Peyer's patch (tissue), 4 donors: ENCODE measurements around the gene ARMH4. TPM values are rescaled to one million over a fixed set of nuclear protein-coding genes. Genes with fewer than 3 reads are reported as not detected.

Source experiments
- DNase-seq, 3 donors: peaks; one replicate each; pipeline ENCODE4 v3.0.0-alpha.2; 2017 to 2019
- H3K27ac ChIP-seq, 4 donors: fragments of 200-600 bp; sonication (generic); one replicate each; pipeline ENCODE4 v1.5.1; 2016 to 2019
- H3K27me3 ChIP-seq, 2 donors: fragments of 200-600 bp; sonication (generic); one replicate each; pipeline ENCODE4 v1.5.1; 2019
- H3K36me3 ChIP-seq, 3 donors: fragments of 200-600 bp; sonication (generic); one replicate each; pipeline ENCODE4 v1.5.1; 2016 to 2019
- H3K4me1 ChIP-seq, 4 donors: fragments of 200-600 bp; sonication (generic); one replicate each; pipeline ENCODE4 v1.5.1; 2016 to 2019
- H3K4me3 ChIP-seq, 4 donors: fragments of 200-600 bp; sonication (generic); 1 replicate in 3 of 4; 2 replicates in 1 of 4; pipeline ENCODE4 v1.5.1; 2016 to 2019; ENCODE audit warnings: mild to moderate bottlenecking in 1 of 4
- H3K9me3 ChIP-seq, 4 donors: fragments of 200-600 bp; sonication (generic); one replicate each; pipeline ENCODE4 v1.5.1; 2016 to 2019; ENCODE audit warnings: mild to moderate bottlenecking in 1 of 4
- POLR2A ChIP-seq, 2 donors: fragments of 450-650 bp; IDR thresholded peaks; one replicate each; pipeline ENCODE4 v1.5.1; 2017; ENCODE audit warnings: antibody characterized with exemption in 2 of 2, mild to moderate bottlenecking in 2 of 2, moderate library complexity in 2 of 2
- total RNA-seq, 4 donors: library from RNA; depleted of rRNA; stranded (reverse); fragments of >200 nt; gene quantifications; one replicate each; pipeline ENCODE4 v1.1.0, GENCODE V29; 2016
- TF ChIP-seq, protein P1 (sequence below), 6 experiments: fragments of 450-650 bp in 4 of 6; fragments of 200-600 bp in 2 of 6; sonication (generic) in 1 of 6; IDR thresholded peaks; one replicate each; pipeline ENCODE4 v1.5.1; 2017 to 2019; ENCODE audit warnings: antibody characterized with exemption in 6 of 6, mild to moderate bottlenecking in 3 of 6, moderate library complexity in 1 of 6

ARMH4 gene
- total RNA-seq, 4 donors from 2014 or later, result 0.18 to 3.2 (median 1.4) TPM

DNA sequence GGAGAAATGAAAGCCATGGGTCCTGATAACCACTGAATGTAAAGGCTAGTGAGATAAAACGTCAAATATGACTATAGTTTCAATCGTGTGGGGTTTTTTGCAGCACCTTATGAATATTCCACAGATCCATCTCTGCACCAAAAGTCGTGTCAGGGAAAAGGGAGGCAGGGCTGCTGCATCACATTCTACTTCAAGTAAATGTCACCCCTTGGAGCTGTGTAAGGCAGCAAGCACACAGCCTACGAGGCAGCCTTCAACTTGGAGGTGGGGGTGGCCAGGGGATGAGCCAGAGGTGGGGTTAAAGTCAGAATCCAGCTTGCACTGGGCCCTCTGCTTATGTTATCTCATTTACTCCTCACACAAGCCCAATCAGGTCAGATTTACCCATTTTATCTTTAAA lies 90.4 kb downstream of the ARMH4 start:
- Histone ChIP-seq H3K27ac (no peak overlapping the region), H3K27me3 (no peaks in the 10 kb centered on the region), H3K4me1 (no peaks in the 10 kb centered on the region), H3K36me3 (no peaks in the 10 kb centered on the region), H3K4me3 (no peak overlapping the region), H3K9me3 (no peaks in the 10 kb centered on the region)
- TF ChIP-seq, protein P1, sequence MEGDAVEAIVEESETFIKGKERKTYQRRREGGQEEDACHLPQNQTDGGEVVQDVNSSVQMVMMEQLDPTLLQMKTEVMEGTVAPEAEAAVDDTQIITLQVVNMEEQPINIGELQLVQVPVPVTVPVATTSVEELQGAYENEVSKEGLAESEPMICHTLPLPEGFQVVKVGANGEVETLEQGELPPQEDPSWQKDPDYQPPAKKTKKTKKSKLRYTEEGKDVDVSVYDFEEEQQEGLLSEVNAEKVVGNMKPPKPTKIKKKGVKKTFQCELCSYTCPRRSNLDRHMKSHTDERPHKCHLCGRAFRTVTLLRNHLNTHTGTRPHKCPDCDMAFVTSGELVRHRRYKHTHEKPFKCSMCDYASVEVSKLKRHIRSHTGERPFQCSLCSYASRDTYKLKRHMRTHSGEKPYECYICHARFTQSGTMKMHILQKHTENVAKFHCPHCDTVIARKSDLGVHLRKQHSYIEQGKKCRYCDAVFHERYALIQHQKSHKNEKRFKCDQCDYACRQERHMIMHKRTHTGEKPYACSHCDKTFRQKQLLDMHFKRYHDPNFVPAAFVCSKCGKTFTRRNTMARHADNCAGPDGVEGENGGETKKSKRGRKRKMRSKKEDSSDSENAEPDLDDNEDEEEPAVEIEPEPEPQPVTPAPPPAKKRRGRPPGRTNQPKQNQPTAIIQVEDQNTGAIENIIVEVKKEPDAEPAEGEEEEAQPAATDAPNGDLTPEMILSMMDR (IDR thresholded peaks at IDR 0.05), result no peak
- no peak for TF ChIP-seq POLR2A (IDR thresholded peaks at IDR 0.05)
- DNase-seq, result no peak

DNA sequence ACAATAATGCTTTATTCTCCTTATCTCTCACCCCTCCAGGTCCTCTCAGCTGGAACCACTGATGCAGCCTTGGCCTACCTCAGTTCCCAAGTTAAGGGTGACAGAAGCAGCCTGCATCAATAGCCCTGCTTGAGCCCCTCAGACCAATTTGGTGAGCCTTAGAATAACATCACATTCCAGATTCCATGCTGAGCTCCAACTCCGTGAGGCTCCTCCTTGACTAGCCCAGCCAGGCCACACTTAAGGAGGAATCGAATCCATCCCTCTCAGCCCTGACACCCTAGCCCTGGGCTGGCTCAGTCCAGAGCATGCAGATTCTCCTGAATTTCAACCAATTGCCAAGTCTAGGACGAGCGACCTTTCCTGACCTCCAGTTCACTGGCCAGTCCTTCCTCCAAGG lies 91.1 kb downstream of the ARMH4 start:
- no peak for DNase-seq
- Histone ChIP-seq H3K27me3 (no peaks in the 10 kb centered on the region), H3K27ac (no peak overlapping the region), H3K9me3 (no peaks in the 10 kb centered on the region), H3K4me3 (no peak overlapping the region), H3K36me3 (no peaks in the 10 kb centered on the region), H3K4me1 (no peaks in the 10 kb centered on the region)
- no peak for TF ChIP-seq POLR2A (IDR thresholded peaks at IDR 0.05)
- TF ChIP-seq, protein P1 (IDR thresholded peaks at IDR 0.05), result no peak

DNA sequence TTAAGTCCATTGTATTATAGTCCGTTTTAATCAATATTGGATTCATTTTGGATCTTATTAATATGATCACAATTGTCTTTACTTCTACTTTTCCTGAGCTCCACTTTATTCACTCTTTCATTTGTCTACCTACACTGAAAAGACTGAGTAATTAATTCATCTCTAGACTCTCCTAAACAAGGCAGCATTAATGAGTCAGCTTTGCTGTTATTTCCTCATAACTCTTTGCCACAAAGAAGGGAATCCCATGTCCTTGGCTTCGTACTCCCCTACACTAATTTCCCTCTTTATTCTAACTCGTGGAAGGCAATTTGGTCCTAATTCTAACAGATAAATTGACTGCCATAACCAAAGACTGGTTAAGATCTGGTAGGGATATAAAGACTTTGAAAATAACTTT lies 91.9 kb downstream of the ARMH4 start:
- no peak for DNase-seq
- H3K9me3 ChIP-seq, result no peaks in the 10 kb centered on the region
- H3K4me1 ChIP-seq, result no peaks in the 10 kb centered on the region
- H3K27ac ChIP-seq, result no peak overlapping the region
- H3K27me3 ChIP-seq, result no peaks in the 10 kb centered on the region
- H3K36me3 ChIP-seq, result no peaks in the 10 kb centered on the region
- TF ChIP-seq POLR2A (IDR thresholded peaks at IDR 0.05), result no peak
- TF ChIP-seq, protein P1 (IDR thresholded peaks at IDR 0.05), result no peak
- H3K4me3 ChIP-seq, result no peak overlapping the region

DNA sequence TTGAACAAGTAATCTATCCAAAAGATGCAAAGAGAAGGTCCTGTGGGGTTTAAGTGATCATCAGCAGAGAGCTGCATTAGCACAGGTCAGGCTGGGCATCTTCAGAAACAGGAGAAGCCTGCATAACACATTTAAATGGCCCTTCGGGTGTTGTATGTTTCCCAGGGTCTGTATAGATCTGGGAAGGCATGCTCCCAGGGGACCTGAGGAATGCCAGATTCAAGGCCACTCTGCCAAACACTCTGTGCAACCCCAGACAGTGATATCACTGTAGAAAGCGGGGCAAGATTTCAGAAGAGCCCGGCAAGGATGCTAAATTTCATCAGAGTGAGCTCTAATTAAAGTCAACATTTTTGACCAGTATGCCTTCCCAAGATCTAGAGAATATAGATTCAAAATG lies 92.9 kb downstream of the ARMH4 start:
- no peaks in the 10 kb centered on the region for H3K4me1 ChIP-seq
- no peak overlapping the region for H3K4me3 ChIP-seq
- no peak for DNase-seq
- no peaks in the 10 kb centered on the region for H3K27me3 ChIP-seq
- TF ChIP-seq POLR2A (IDR thresholded peaks at IDR 0.05), result no peak
- TF ChIP-seq, protein P1 (IDR thresholded peaks at IDR 0.05), result no peak
- H3K27ac ChIP-seq, result no peak overlapping the region
- H3K36me3 ChIP-seq, result no peaks in the 10 kb centered on the region
- no peaks in the 10 kb centered on the region for H3K9me3 ChIP-seq

DNA sequence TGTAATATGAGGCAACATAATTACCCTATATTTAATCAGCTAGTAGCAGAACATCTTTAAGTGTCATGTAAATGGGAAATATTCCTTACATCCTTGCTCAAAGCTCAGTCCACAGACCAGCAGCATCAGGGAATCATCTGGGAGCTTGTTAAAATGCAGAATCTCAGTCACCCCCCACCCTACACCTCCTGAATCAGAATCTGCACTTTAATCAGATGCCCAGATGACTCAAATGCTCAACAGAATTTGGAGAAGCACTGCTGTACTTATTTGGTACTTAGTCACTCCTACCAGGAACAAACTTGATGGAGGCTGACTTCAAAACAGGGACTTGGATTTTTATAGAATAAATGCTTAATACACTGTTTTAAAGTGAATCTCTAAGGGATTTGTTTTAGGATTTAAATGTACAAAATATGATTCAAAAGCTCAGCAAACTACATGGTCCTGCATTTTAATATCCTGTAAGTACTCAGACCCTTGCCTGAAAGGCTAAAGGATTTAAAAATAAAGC lies 96.5 kb downstream of the ARMH4 start:
- DNase-seq, result no peak
- TF ChIP-seq, protein P1 (IDR thresholded peaks at IDR 0.05), result no peak
- no peak for TF ChIP-seq POLR2A (IDR thresholded peaks at IDR 0.05)
- Histone ChIP-seq H3K27me3 (no peaks in the 10 kb centered on the region), H3K36me3 (no peaks in the 10 kb centered on the region), H3K9me3 (no peaks in the 10 kb centered on the region), H3K27ac (no peak overlapping the region), H3K4me1 (no peaks in the 10 kb centered on the region), H3K4me3 (no peak overlapping the region)

DNA sequence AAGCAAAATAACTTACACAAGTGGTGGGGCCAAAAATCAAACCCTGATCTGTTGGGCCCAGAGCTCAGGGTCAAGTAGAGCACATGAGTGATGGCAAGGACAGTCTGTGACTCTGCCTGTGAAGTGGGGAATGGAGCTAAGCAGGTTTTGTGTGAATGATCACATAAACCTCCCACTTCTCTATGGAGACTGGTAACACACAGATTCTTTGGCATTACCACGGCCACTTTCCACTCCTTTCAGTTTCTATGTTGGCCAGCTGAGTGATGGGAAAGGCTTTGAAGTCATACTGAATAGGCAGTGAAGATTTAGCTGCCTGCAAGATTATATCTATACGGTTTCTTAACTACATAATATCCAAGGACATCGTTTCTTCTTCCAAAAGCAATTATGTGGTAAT lies 97.9 kb downstream of the ARMH4 start:
- H3K27me3 ChIP-seq, result no peaks in the 10 kb centered on the region
- no peak overlapping the region for H3K27ac ChIP-seq
- DNase-seq, result no peak
- no peaks in the 10 kb centered on the region for H3K36me3 ChIP-seq
- TF ChIP-seq, protein P1 (IDR thresholded peaks at IDR 0.05), result no peak
- no peak for TF ChIP-seq POLR2A (IDR thresholded peaks at IDR 0.05)
- H3K4me1 ChIP-seq, result no peaks in the 10 kb centered on the region
- H3K9me3 ChIP-seq, result no peaks in the 10 kb centered on the region
- H3K4me3 ChIP-seq, result no peak overlapping the region
